Fibroblast of mammary gland (primary cell): ENCODE data around the gene OR2AJ1.

Experiments used
- DNase-seq: peaks from one replicate; pipeline ENCODE4 v3.0.0-alpha.2; 2010; ENCODE audit warnings: low read depth
- H3K4me3 ChIP-seq: 2 replicates; pipeline ENCODE4 v1.5.1; 2011; ENCODE audit warnings: low read depth, mild to moderate bottlenecking, low read length, moderate library complexity; ENCODE audit not compliant: control insufficient read depth
- CTCF ChIP-seq: conservative IDR thresholded peaks from 2 replicates; pipeline ENCODE4 v1.5.1; 2011; ENCODE audit warnings: low read depth, low read length, inconsistent platforms; ENCODE audit not compliant: control insufficient read depth, insufficient read depth

OR2AJ1 gene

GRCh38 chr1:247923941-247924340 is 748 bp upstream of the OR2AJ1 start:
- TF ChIP-seq CTCF, result no peak
- DNase-seq, result no peak
- no peak overlapping the region for H3K4me3 ChIP-seq

GRCh38 chr1:247933989-247934388 is 9.3 kb downstream of the OR2AJ1 start:
- DNase-seq, result no peak
- no peak for TF ChIP-seq CTCF
- H3K4me3 ChIP-seq, result no peak overlapping the region

DNA sequence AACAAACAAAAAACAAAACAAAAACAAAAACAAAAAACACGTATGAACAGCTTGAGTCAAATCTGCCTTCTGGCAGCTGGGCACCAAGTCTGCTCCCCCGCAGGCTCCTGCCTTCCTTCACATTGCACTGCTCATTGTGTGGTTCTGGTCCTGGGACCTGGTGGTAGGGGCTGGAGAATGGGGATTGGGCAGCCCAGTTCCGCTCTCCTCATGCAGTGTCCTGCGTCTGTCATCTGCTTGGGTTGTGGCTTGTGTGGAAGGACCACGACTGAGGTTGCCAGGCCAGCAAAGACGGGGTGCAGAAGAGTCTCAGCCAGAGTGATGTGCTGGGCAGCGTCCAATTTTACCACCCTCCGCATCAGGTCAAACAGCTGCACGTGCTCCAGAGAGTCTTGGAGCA is 11.1 kb downstream of the OR2AJ1 start:
- no peak for TF ChIP-seq CTCF
- no peak overlapping the region for H3K4me3 ChIP-seq
- DNase-seq, result no peak

GRCh38 chr1:247936415-247936814 is 11.7 kb downstream of the OR2AJ1 start:
- DNase-seq, result no peak
- no peak overlapping the region for H3K4me3 ChIP-seq
- no peak for TF ChIP-seq CTCF

DNA sequence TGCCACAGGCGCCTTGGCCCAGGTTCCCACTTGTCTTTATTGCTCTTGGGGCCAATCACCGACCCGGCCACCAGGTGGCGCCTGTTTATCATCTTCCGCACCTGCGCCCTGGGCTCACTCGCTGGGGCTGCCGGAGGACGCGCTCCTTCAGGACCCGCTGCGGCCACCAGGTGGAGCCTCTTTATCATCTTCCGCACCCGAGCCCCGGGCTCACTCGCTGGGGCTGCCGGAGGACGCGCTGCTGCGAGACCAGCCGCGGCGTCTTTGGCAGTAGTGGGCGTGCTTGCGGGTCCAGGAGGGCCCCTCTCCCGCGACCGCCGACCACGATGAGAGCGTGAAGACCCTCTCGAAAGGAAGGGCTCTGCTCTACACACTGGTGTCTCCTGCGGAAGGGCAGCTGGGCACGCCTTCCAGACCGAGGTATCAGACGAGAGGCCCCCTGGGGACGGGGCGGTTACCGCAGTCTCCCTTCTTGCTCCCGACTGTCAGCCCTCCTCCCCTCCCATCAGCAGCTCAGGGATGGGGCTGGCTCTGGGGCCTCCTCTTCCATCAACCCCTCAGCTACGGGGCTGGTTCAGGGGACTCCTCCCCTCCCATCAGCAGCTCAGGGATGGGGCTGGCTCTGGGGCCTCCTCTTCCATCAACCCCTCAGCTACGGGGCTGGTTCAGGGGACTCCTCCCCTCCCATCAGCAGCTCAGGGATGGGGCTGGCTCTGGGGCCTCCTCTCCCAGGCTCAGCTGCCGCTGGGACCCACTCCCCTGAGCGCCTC is 12.5 kb downstream of the OR2AJ1 start:
- TF ChIP-seq CTCF, result peak; percentile 31
- peak; percentile 43 for DNase-seq
- H3K4me3 ChIP-seq, result peak overlapping the region; percentile 7

- no peak for DNase-seq
- no peak overlapping the region for H3K4me3 ChIP-seq
- no peak for TF ChIP-seq CTCF
Measured at GRCh38 chr1:247942624-247943023, 17.9 kb downstream of the OR2AJ1 start.
